Esophagus squamous epithelium (tissue), 5 donors: ENCODE results near the gene SERTAD3. TPM values are rescaled to one million over a fixed set of nuclear protein-coding genes. Genes with fewer than 3 reads are reported as not detected.

Experiments
- DNase-seq: peaks from one replicate; lab custom pipeline; 2025; lab: John Stamatoyannopoulos, UW
- H3K27ac ChIP-seq, 4 donors: fragments of 200-600 bp; sonication (generic); one replicate each; pipeline ENCODE4 v1.5.1; 2016 to 2019; ENCODE audit warnings: mild to moderate bottlenecking in 1 of 4
- H3K27me3 ChIP-seq, 4 donors: fragments of 200-600 bp; sonication (generic); 1 replicate in 3 of 4; 2 replicates in 1 of 4; pipeline versions ENCODE4 v1.5.1 to v1.6.0; 2017 to 2021; ENCODE audit warnings: antibody characterized with exemption in 1 of 4
- H3K36me3 ChIP-seq, 3 donors: fragments of 200-600 bp; sonication (generic); one replicate each; pipeline ENCODE4 v1.5.1; 2016 to 2019
- H3K4me1 ChIP-seq, 3 donors: fragments of 200-600 bp; sonication (generic); one replicate each; pipeline ENCODE4 v1.5.1; 2017 to 2019
- H3K4me3 ChIP-seq, 4 donors: fragments of 200-600 bp; sonication (generic); 1 replicate in 3 of 4; 2 replicates in 1 of 4; pipeline ENCODE4 v1.5.1; 2016 to 2019; ENCODE audit warnings: mild to moderate bottlenecking in 2 of 4, moderate library complexity in 1 of 4
- H3K9me3 ChIP-seq, 3 donors: fragments of 200-600 bp; sonication (generic); one replicate each; pipeline ENCODE4 v1.5.1; 2016 to 2019
- CTCF ChIP-seq, 6 experiments: fragments of 450-650 bp in 4 of 6; fragments of 200-600 bp in 2 of 6; sonication (generic) in 2 of 6; IDR thresholded peaks; one replicate each; pipeline ENCODE4 v1.5.1; 2016 to 2019; ENCODE audit warnings: antibody characterized with exemption in 6 of 6, mild to moderate bottlenecking in 4 of 6, moderate library complexity in 4 of 6
- POLR2A ChIP-seq, 4 donors: fragments of 450-650 bp; IDR thresholded peaks; one replicate each; pipeline ENCODE4 v1.6.1; 2017; ENCODE audit warnings: antibody characterized with exemption in 4 of 4, mild to moderate bottlenecking in 4 of 4, moderate library complexity in 3 of 4
- WGBS, 2 donors: methylation state at CpG; one replicate each; pipeline ENCODE4 v1.1.5; 2018; 5-methylcytosine and 5-hydroxymethylcytosine counted together
- intact Hi-C: fragments of 100-400 bp; cut with DNase I; formaldehyde crosslinking; loops from one replicate; pipeline ENCODE4 v1.15.0; 2022
- small RNA-seq, 4 donors: library from RNA; depleted of rRNA; stranded (forward); fragments of <200 nt; gene quantifications; one replicate each; pipeline ENCODE3, GENCODE V24; 2016
- total RNA-seq, 4 donors: library from RNA; depleted of rRNA; stranded (reverse); fragments of >200 nt; gene quantifications; one replicate each; pipeline ENCODE4 v1.1.0, GENCODE V29; 2016
- donor health status: DM: yes; HTN: yes; CAD: no.

Gene SERTAD3
- total RNA-seq, 4 donors from 2014 or later: 8.9 to 17.4 (median 12.0) TPM

GRCh38 chr19:40394816-40395210 lies 49.3 kb downstream of the SERTAD3 start:
- no peak for DNase-seq
- peaks cover 7 to 27% (median 10%) of the 10 kb centered on the region in 3 donors for H3K4me1 ChIP-seq
- peaks cover 0 to 7% (median 0%) of the 10 kb centered on the region in 3 donors for H3K36me3 ChIP-seq
- H3K27ac ChIP-seq: no peak overlapping the region
- H3K4me3 ChIP-seq: no peak overlapping the region
- 67 to 78% methylated on average over 6 to 13 of the region's 13 CpGs for WGBS, 2 donors
- intact Hi-C loops: no loop called here
- TF ChIP-seq CTCF (IDR thresholded peaks at IDR 0.05) (no peak), POLR2A (IDR thresholded peaks at IDR 0.05) (no peak)
- no peaks in the 10 kb centered on the region for H3K9me3 ChIP-seq
- no peaks in the 10 kb centered on the region for H3K27me3 ChIP-seq

GRCh38 chr19:40393894-40394815 lies 50.0 kb downstream of the SERTAD3 start:
- WGBS, 2 donors: 83 to 92% methylated on average over 5 to 11 of the region's 41 CpGs
- no peak for DNase-seq

GRCh38 chr19:40392894-40393517 lies 51.1 kb downstream of the SERTAD3 start:
- H3K27ac ChIP-seq: peak overlapping the region in 3 of 4 donors; percentile 25 to 38 (median 31)
- peaks cover 7 to 18% (median 7%) of the 10 kb centered on the region in 3 donors for H3K4me1 ChIP-seq
- no peaks in the 10 kb centered on the region for H3K9me3 ChIP-seq
- no peak overlapping the region for H3K4me3 ChIP-seq
- DNase-seq: no peak
- H3K36me3 ChIP-seq: peaks cover 0 to 7% (median 0%) of the 10 kb centered on the region in 3 donors
- no peaks in the 10 kb centered on the region for H3K27me3 ChIP-seq
- 40 to 58% methylated on average over 4 to 6 of the region's 9 CpGs for WGBS, 2 donors
- intact Hi-C loops: no loop called here
- no peak for TF ChIP-seq POLR2A (IDR thresholded peaks at IDR 0.05)
- peak; percentile 14 to 70 (median 53) for TF ChIP-seq CTCF (IDR thresholded peaks at IDR 0.05)

More at GRCh38 chr19:40393894-40394815, 50.0 kb downstream of the SERTAD3 start:
- Histone ChIP-seq H3K36me3 (peaks cover 0 to 7% (median 0%) of the 10 kb centered on the region in 3 donors), H3K27me3 (no peaks in the 10 kb centered on the region), H3K27ac (no peak overlapping the region), H3K4me1 (peaks cover 7 to 27% (median 10%) of the 10 kb centered on the region in 3 donors), H3K9me3 (no peaks in the 10 kb centered on the region), H3K4me3 (no peak overlapping the region)
- TF ChIP-seq CTCF (IDR thresholded peaks at IDR 0.05): no peak
- no peak for TF ChIP-seq POLR2A (IDR thresholded peaks at IDR 0.05)
- intact Hi-C loops: no loop called here

- peaks cover 0 to 2% (median 0%) of the 10 kb centered on the region in 3 donors for H3K36me3 ChIP-seq
- TF ChIP-seq POLR2A (IDR thresholded peaks at IDR 0.05): no peak
- no peak for TF ChIP-seq CTCF (IDR thresholded peaks at IDR 0.05)
- H3K27me3 ChIP-seq: no peaks in the 10 kb centered on the region
- no peak overlapping the region for H3K27ac ChIP-seq
- peaks cover 7 to 18% (median 7%) of the 10 kb centered on the region in 3 donors for H3K4me1 ChIP-seq
- no peak overlapping the region for H3K4me3 ChIP-seq
- H3K9me3 ChIP-seq: no peaks in the 10 kb centered on the region
- intact Hi-C loops: no loop called here
- WGBS, 2 donors: 61 to 66% methylated on average over 8 of the region's 8 CpGs
- DNase-seq: no peak
These were observed 52.0 kb downstream of the SERTAD3 start for GRCh38 chr19:40392123-40392522.

Small RNA genes within 50 kb of the gene (small RNA-seq; reads per million reads assigned to genes)
- gene RF00017: 0 reads per million in 4 donors

Other genes starting within 250 kb of the SERTAD3 start
- gene TTC9B, start 226.0 kb downstream of the SERTAD3 start, total RNA-seq: not detected
- gene CCNP, start 217.6 kb downstream of the SERTAD3 start, total RNA-seq: not detected
- gene AKT2, start 159.0 kb downstream of the SERTAD3 start, total RNA-seq: 10 to 100 TPM; 59.0 to 84.7 (median 69.0) TPM
- gene C19orf47, start 95.9 kb downstream of the SERTAD3 start, total RNA-seq: 10 to 100 TPM in 2 of 4 donors, 1 to 10 TPM in 2; 10.0 to 14.1 (median 11.7) TPM
- 100 to 1,000 TPM in 3 of 4 donors, 10 to 100 TPM in 1; 56.8 to 163 (median 128) TPM for gene PLD3, start 95.6 kb downstream of the SERTAD3 start, total RNA-seq
- under 1 TPM in 1 of 4 donors, not detected in 3; 0.19 TPM for gene HIPK4, start 54.2 kb downstream of the SERTAD3 start, total RNA-seq
- 1 to 10 TPM in 3 of 4 donors, under 1 TPM in 1; 0.70 to 6.1 (median 2.4) TPM for gene PRX, start 31.0 kb downstream of the SERTAD3 start, total RNA-seq
- gene SERTAD1, start 18.3 kb downstream of the SERTAD3 start, total RNA-seq: 10 to 100 TPM; 10.2 to 24.9 (median 16.2) TPM
- 100 to 1,000 TPM; 177 to 283 (median 236) TPM for gene BLVRB, start 21.4 kb upstream of the SERTAD3 start, total RNA-seq
- gene SPTBN4, start 22.7 kb upstream of the SERTAD3 start, total RNA-seq: 1 to 10 TPM in 2 of 4 donors, under 1 TPM in 2; 0.08 to 2.0 (median 1.2) TPM
- 10 to 100 TPM; 42.3 to 77.9 (median 49.8) TPM for gene SHKBP1, start 132.5 kb upstream of the SERTAD3 start, total RNA-seq
- gene LTBP4, start 157.0 kb upstream of the SERTAD3 start, total RNA-seq: 100 to 1,000 TPM in 1 of 4 donors, 10 to 100 TPM in 3; 43.5 to 249 (median 65.5) TPM
- 10 to 100 TPM; 11.2 to 20.8 (median 15.8) TPM for gene NUMBL, start 246.3 kb upstream of the SERTAD3 start, total RNA-seq